GM23338 (cell line): ENCODE measurements around the gene SMIM35. TPM values are rescaled to one million over a fixed set of nuclear protein-coding genes. Genes with fewer than 3 reads are reported as not detected.
A peak's percentile ranks its signal among the peaks of the same experiment; 100 is the strongest.

ENCODE experiments used
- ATAC-seq: fragments of 200-7000 bp; cut with Tn5 transposase; 3 replicates; pipeline ENCODE4 v1.9.1; 2020
- DNase-seq: peaks from one replicate; pipeline ENCODE4 v3.0.0-alpha.2; 2015; ENCODE audit warnings: low spot score
- H2AFZ ChIP-seq: fragments of 200-600 bp; sonication (generic); 2 replicates; pipeline ENCODE4 v1.8.0; 2016; ENCODE audit warnings: antibody characterized with exemption, mild to moderate bottlenecking, moderate library complexity
- H3F3A ChIP-seq: fragments of 200-600 bp; sonication (generic); replicated peaks from 2 replicates; pipeline ENCODE4 v1.8.0; 2017; ENCODE audit warnings: antibody characterized with exemption, mixed run types, low read depth
- H3K27ac ChIP-seq: fragments of 200-600 bp; sonication (generic); 2 replicates; pipeline ENCODE4 v1.6.1; 2016; ENCODE audit warnings: low read depth
- H3K27me3 ChIP-seq: fragments of 200-600 bp; sonication (generic); 2 replicates; pipeline ENCODE4 v1.8.0; 2016; ENCODE audit warnings: mild to moderate bottlenecking, mixed run types, moderate library complexity; ENCODE audit not compliant: insufficient read depth
- H3K36me3 ChIP-seq: fragments of 200-600 bp; sonication (generic); 2 replicates; pipeline ENCODE4 v1.8.0; 2016; ENCODE audit warnings: mild to moderate bottlenecking; ENCODE audit not compliant: insufficient read depth
- H3K4me1 ChIP-seq: fragments of 200-600 bp; sonication (generic); 2 replicates; pipeline ENCODE4 v1.8.0; 2016; ENCODE audit warnings: mild to moderate bottlenecking, moderate library complexity; ENCODE audit not compliant: insufficient read depth
- H3K4me2 ChIP-seq: fragments of 200-600 bp; sonication (generic); 2 replicates; pipeline ENCODE4 v1.7.1; 2017; ENCODE audit warnings: mixed run types
- H3K4me3 ChIP-seq: fragments of 200-600 bp; sonication (generic); 2 replicates; pipeline ENCODE4 v1.6.1; 2016; ENCODE audit warnings: mixed run types
- H3K79me2 ChIP-seq: fragments of 200-600 bp; sonication (generic); replicated peaks from 2 replicates; pipeline ENCODE4 v1.8.0; 2017; ENCODE audit warnings: mild to moderate bottlenecking; ENCODE audit not compliant: insufficient read depth
- H3K9me2 ChIP-seq: fragments of 200-600 bp; sonication (generic); 2 replicates; pipeline ENCODE4 v1.8.0; 2017; ENCODE audit not compliant: insufficient read depth
- H4K20me1 ChIP-seq: fragments of 200-600 bp; sonication (generic); replicated peaks from 2 replicates; pipeline ENCODE4 v1.8.0; 2017; ENCODE audit warnings: mild to moderate bottlenecking; ENCODE audit not compliant: insufficient read depth
- H3K27ac Mint-ChIP-seq: 2 replicates; pipeline ENCODE4 v1.8.0; 2020; ENCODE audit warnings: inconsistent platforms, mild to moderate bottlenecking, moderate library complexity, mixed read lengths
- H3K27me3 Mint-ChIP-seq: 3 replicates; pipeline ENCODE4 v1.8.0; 2022; ENCODE audit warnings: low read depth, mild to moderate bottlenecking, moderate library complexity, mixed read lengths, inconsistent platforms; ENCODE audit not compliant: insufficient read depth, poor library complexity
- H3K36me3 Mint-ChIP-seq: 3 replicates; pipeline ENCODE4 v1.8.0; 2021; ENCODE audit warnings: low read depth, mild to moderate bottlenecking, inconsistent platforms, moderate library complexity, mixed read lengths
- H3K4me1 Mint-ChIP-seq: 3 replicates; pipeline ENCODE4 v1.8.0; 2020; ENCODE audit warnings: mild to moderate bottlenecking, inconsistent platforms, mixed read lengths
- H3K4me3 Mint-ChIP-seq: 3 replicates; pipeline ENCODE4 v1.8.0; 2021; ENCODE audit warnings: moderate library complexity, mild to moderate bottlenecking, inconsistent platforms, mixed read lengths
- H3K9me3 Mint-ChIP-seq: 3 replicates; pipeline ENCODE4 v1.8.0; 2020; ENCODE audit warnings: moderate library complexity, mild to moderate bottlenecking, inconsistent platforms, mixed read lengths
- CREB1 ChIP-seq: fragments of 250-450 bp; sonication (Bioruptor Pico); IDR thresholded peaks from 2 replicates; pipeline ENCODE4 v1.5.0; 2020; ENCODE audit warnings: low read depth, mild to moderate bottlenecking, moderate library complexity
- CTCF ChIP-seq, 2 experiments: fragments of 200-600 bp in 1 of 2; sonication (generic) in 1 of 2; conservative IDR thresholded peaks; 2 replicates each; pipeline versions ENCODE4 v1.5.1 to v1.6.1; 2016 to 2017; ENCODE audit warnings: antibody characterized with exemption in 2 of 2, low read depth in 2 of 2, mild to moderate bottlenecking in 2 of 2, moderate library complexity in 1 of 2
- ETS1 ChIP-seq: IDR thresholded peaks from 2 replicates; pipeline ENCODE4 v1.6.1; 2016; ENCODE audit warnings: antibody characterized with exemption
- EZH2 ChIP-seq: fragments of 200-600 bp; sonication (generic); IDR thresholded peaks from one replicate; pipeline ENCODE4 v1.8.0; 2017; ENCODE audit warnings: antibody characterized with exemption, mild to moderate bottlenecking, low read depth; ENCODE audit not compliant: unreplicated experiment
- EZH2phosphoT487 ChIP-seq: fragments of 200-600 bp; sonication (generic); IDR thresholded peaks from one replicate; pipeline ENCODE4 v1.8.1; 2018; ENCODE audit warnings: antibody characterized with exemption; ENCODE audit not compliant: unreplicated experiment
- JUNB ChIP-seq: IDR thresholded peaks from one replicate; pipeline ENCODE4 v1.6.1; 2016; ENCODE audit warnings: antibody characterized with exemption; ENCODE audit not compliant: unreplicated experiment
- NANOG ChIP-seq: IDR thresholded peaks from 2 replicates; pipeline ENCODE4 v1.6.1; 2016; ENCODE audit warnings: antibody characterized with exemption, borderline replicate concordance
- POLR2AphosphoS5 ChIP-seq: IDR thresholded peaks from 2 replicates; pipeline ENCODE4 v1.6.1; 2016; ENCODE audit warnings: antibody characterized with exemption, low read depth
- STAT1 ChIP-seq: IDR thresholded peaks from one replicate; pipeline ENCODE4 v1.6.1; 2016; ENCODE audit warnings: antibody characterized with exemption; ENCODE audit not compliant: unreplicated experiment
- ZNF114 ChIP-seq: fragments of 250-450 bp; sonication (Bioruptor Pico); IDR thresholded peaks from 2 replicates; pipeline ENCODE4 v1.5.0; 2020; ENCODE audit warnings: mild to moderate bottlenecking, moderate library complexity
- ZNF331 ChIP-seq: fragments of 250-450 bp; sonication (Bioruptor Pico); IDR thresholded peaks from 2 replicates; pipeline ENCODE4 v1.5.0; 2020; ENCODE audit warnings: low read depth, mild to moderate bottlenecking, moderate library complexity
- polyA plus RNA-seq: library from polyadenylated mRNA; unstranded; fragments of >200 nt; fragmentation: Nextera tagmentation; extraction: Ambion mirVana; gene quantifications from 2 replicates; pipeline ENCODE4 v1.2.1, GENCODE V29; 2016
- total RNA-seq: library from RNA; depleted of rRNA; stranded (reverse); fragments of >200 nt; shearing (Covaris generic); gene quantifications from 2 replicates; pipeline ENCODE4 v1.2.3, GENCODE V29; 2014

Gene SMIM35
- total and polyA plus RNA-seq, 2 experiments from 2014 or later, result not detected

- Histone ChIP-seq H2AFZ (peak within 1 kb of the TSS; percentile 99), H3K27ac (no peak within 1 kb of the TSS)
Measured at GRCh38 chr11:117985953-117986887, 100.5 kb downstream of the SMIM35 start, which contains the start of gene IL10RA. TSS of gene IL10RA (plus strand) at chr11:117986394. CDS start at chr11:117986468, 74 bp downstream.

GRCh38 chr11:117984476-117984875, 102.3 kb downstream of the SMIM35 start:
- H3K4me3 Mint-ChIP-seq, result no peak overlapping the region; the same call in 2 of the 3 replicates
- no peak overlapping the region for H3K27ac Mint-ChIP-seq
- H3K36me3 Mint-ChIP-seq, result no peaks in the 10 kb centered on the region
- ATAC-seq (no peak), DNase-seq (no peak)
- H4K20me1 ChIP-seq, result no peaks in the 10 kb centered on the region
- peaks cover 34% of the 10 kb centered on the region for H3K27me3 Mint-ChIP-seq
- H3K27ac ChIP-seq, result no peak overlapping the region
- H3K9me3 Mint-ChIP-seq, result peaks cover 5% of the 10 kb centered on the region; the same call in 1 of the 3 replicates
- peaks cover 33% of the 10 kb centered on the region for H3K27me3 ChIP-seq
- H2AFZ ChIP-seq, result no peak overlapping the region
- H3F3A ChIP-seq, result no peaks in the 10 kb centered on the region
- no peak overlapping the region for H3K4me3 ChIP-seq
- H3K9me2 ChIP-seq, result no peaks in the 10 kb centered on the region
- peaks cover 5% of the 10 kb centered on the region; the same call in 1 of the 2 replicates for H3K4me1 ChIP-seq
- H3K36me3 ChIP-seq, result no peaks in the 10 kb centered on the region
- H3K4me2 ChIP-seq, result no peak overlapping the region
- peaks cover 13% of the 10 kb centered on the region; the same call in 2 of the 3 replicates for H3K4me1 Mint-ChIP-seq
- no peaks in the 10 kb centered on the region for H3K79me2 ChIP-seq
- TF ChIP-seq ZNF114 (CRISPR knock-in tag) (no peak), CTCF (conservative IDR thresholded peaks at IDR 0.05; ENCODE audit: low read depth in 2 of 2) (no peak), ZNF331 (CRISPR knock-in tag) (no peak), EZH2 (no peak), EZH2phosphoT487 (no peak), STAT1 (no peak), JUNB (no peak), CREB1 (CRISPR knock-in tag) (no peak), NANOG (no peak), ETS1 (no peak), POLR2AphosphoS5 (no peak)

More at GRCh38 chr11:117985953-117986887, 100.5 kb downstream of the SMIM35 start, which contains the start of gene IL10RA:
- peaks cover 5% of the 10 kb centered on the region; the same call in 1 of the 2 replicates for H3K4me1 ChIP-seq
- no peaks in the 10 kb centered on the region for H3K9me2 ChIP-seq
- peaks cover 33% of the 10 kb centered on the region for H3K27me3 ChIP-seq
- TF ChIP-seq POLR2AphosphoS5, result peak; percentile 77
- no peak for TF ChIP-seq ZNF114 (CRISPR knock-in tag)
- peak; percentile 93 for TF ChIP-seq CREB1 (CRISPR knock-in tag)
- no peaks in the 10 kb centered on the region for H4K20me1 ChIP-seq
- Mint-ChIP-seq H3K27ac (no peak within 1 kb of the TSS), H3K9me3 (peaks cover 5% of the 10 kb centered on the region; the same call in 1 of the 3 replicates), H3K4me3 (peak within 1 kb of the TSS; percentile 81), H3K36me3 (no peaks in the 10 kb centered on the region), H3K4me1 (peaks cover 12% of the 10 kb centered on the region; the same call in 2 of the 3 replicates), H3K27me3 (peaks cover 30% of the 10 kb centered on the region)
- DNase-seq, result peak; percentile 91
- peak within 1 kb of the TSS; percentile 90 for H3K4me2 ChIP-seq
- H3K79me2 ChIP-seq, result no peaks in the 10 kb centered on the region
- no peaks in the 10 kb centered on the region for H3F3A ChIP-seq
- H3K4me3 ChIP-seq, result peak within 1 kb of the TSS; percentile 79
- ATAC-seq, result peak; percentile 96
- no peaks in the 10 kb centered on the region for H3K36me3 ChIP-seq
